Heart left ventricle (tissue), 13 donors: ENCODE measurements around the gene HSD11B2.

ENCODE experiments used
- CTCF ChIP-seq, 12 donors: fragments of 200-600 bp; sonication (generic) in 4 of 12; IDR thresholded peaks; one replicate each; pipeline versions ENCODE4 v1.5.0 to v1.8.0; 2018 to 2022; ENCODE audit warnings: antibody characterized with exemption in 12 of 12, mild to moderate bottlenecking in 5 of 12
- POLR2A ChIP-seq, 2 donors: fragments of 450-650 bp; IDR thresholded peaks; one replicate each; pipeline ENCODE4 v1.6.1; 2017; ENCODE audit warnings: antibody characterized with exemption in 2 of 2, mild to moderate bottlenecking in 2 of 2, moderate library complexity in 2 of 2
- donor health status: ischemic (EF 13 %, LVEDD 7.1; RV severe dilation, severe dysfunction).
- donor health status: DM: no; HTN: yes; CAD: no.
- donor health status: DM: no; HTN: no; CAD: no.
- donor health status: ischemic (EF 25% LVEDD 6.9; RV normal size, moderate dysfunction).
- donor health status: ischemic (EF 25% LVEDD 5.7; RV mildly dilated, moderate dysfunction).
- donor health status: ischemic (EF 35%, LVEDD 5.7; RV mildly dilated, moderate dysfunction).
- donor health status: nonischemic (EF 11% LVEDD 7.7; RV severe dilation, severe dysfunction).
- donor health status: DM: yes; HTN: yes; CAD: no.
- donor health status: PGD.
- donor health status: ischemic (EF 29% LVEDD 5.4; RV normal size, mild dysfunction).
- donor health status: nonischemic (EF 23%, LVEDD 6.1; RV moderate dilation, normal function).

GRCh38 chr16:67433131-67433719 lies 2.3 kb downstream of the HSD11B2 start:
- TF ChIP-seq POLR2A (IDR thresholded peaks at IDR 0.05) (no peak), CTCF (IDR thresholded peaks at IDR 0.05) (no peak)
